Airway epithelial cell (primary cell): ENCODE results near the gene PIEZO1. TPM values are rescaled to one million over a fixed set of nuclear protein-coding genes. Genes with fewer than 3 reads are reported as not detected.

Experiments used
- total RNA-seq: library from RNA; depleted of rRNA; stranded (reverse); fragments of >200 nt; gene quantifications from 2 replicates; pipeline ENCODE4 v1.2.3, GENCODE V29; 2015

PIEZO1 gene, protein sequence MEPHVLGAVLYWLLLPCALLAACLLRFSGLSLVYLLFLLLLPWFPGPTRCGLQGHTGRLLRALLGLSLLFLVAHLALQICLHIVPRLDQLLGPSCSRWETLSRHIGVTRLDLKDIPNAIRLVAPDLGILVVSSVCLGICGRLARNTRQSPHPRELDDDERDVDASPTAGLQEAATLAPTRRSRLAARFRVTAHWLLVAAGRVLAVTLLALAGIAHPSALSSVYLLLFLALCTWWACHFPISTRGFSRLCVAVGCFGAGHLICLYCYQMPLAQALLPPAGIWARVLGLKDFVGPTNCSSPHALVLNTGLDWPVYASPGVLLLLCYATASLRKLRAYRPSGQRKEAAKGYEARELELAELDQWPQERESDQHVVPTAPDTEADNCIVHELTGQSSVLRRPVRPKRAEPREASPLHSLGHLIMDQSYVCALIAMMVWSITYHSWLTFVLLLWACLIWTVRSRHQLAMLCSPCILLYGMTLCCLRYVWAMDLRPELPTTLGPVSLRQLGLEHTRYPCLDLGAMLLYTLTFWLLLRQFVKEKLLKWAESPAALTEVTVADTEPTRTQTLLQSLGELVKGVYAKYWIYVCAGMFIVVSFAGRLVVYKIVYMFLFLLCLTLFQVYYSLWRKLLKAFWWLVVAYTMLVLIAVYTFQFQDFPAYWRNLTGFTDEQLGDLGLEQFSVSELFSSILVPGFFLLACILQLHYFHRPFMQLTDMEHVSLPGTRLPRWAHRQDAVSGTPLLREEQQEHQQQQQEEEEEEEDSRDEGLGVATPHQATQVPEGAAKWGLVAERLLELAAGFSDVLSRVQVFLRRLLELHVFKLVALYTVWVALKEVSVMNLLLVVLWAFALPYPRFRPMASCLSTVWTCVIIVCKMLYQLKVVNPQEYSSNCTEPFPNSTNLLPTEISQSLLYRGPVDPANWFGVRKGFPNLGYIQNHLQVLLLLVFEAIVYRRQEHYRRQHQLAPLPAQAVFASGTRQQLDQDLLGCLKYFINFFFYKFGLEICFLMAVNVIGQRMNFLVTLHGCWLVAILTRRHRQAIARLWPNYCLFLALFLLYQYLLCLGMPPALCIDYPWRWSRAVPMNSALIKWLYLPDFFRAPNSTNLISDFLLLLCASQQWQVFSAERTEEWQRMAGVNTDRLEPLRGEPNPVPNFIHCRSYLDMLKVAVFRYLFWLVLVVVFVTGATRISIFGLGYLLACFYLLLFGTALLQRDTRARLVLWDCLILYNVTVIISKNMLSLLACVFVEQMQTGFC (N-terminal part only)
- total RNA-seq = 192 and 206 TPM in 2 replicates

DNA sequence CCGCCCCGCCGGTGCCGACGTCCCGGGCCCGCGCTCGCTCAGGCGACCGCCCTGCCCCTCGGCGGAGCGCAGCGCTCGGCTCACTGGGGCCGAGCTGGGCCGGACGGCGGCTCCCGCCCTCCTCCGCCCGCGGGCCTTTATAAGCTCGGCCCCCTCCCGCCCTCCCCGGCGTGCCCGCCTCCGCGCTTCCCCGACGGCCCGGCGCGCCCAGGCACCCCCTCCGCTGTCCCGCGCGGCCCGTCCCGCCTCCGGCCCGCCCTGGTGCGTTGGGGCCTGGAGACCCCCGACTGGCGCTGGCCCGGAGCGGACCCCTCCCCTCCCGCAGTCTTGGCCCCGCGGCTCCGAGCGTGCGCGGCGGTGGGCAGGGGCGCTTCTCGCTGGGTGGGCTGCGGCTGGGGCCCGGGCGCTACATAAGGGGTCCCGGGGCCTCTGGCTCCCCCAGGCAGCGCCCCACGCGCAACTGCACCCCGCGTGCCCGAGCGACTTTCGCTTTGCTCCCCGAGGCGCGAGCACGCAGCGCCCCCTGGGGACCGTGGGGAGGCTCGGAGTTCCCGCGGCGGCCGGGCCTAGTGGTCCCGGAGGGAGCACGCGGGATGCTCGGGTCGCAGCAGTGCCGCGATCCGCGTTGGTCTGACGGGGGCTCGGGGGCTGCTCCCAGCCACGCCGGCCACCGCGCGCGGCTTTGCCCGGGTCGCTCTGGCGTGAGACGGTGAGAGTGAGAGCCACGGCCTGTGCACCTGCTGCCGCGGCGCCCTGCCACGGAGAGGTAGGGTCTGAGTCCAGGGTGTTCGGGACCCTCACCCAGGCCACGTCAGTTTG, at the start of gene PIEZO1:
Gene PIEZO1 (minus strand): TSS at position 115 of the 819 bp plus-strand sequence. CDS start 256 bp downstream, outside the sequence.

DNA sequence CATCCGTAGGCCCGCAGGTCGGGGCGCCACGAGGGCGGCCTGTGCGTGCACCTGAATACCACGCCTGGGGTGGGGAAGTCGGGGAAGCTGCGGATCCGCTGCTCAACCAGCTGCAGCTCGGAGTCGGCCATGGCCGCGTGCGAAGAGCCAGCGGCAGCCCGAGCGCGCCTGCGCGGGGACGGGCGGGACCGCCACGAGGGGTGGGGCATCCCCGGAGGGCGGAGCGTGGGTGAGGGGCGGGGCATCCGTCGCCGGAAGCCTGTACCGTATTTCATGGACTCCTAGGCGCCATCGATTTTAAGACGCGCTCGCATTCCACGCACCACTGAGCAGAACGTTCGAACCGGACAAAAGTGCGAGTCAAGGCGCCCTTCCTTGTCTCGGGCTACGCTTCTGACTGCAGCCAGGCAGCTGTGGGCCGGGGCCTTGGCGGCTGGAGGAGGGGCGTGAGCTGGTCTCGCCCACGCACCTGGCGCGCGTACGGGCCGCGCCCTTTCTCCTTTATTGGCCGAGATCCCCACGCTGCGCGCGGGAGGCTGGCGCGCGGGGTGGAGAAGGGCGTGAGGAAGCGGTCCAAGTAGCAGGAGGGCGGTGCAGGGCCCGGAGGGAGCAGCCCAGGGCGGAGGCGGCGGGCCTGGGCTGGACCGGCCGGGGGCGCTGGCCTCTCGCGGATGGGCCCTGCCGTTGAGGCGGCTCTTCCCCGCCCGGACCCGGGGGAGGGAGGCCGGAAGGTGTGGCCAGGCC, 26.9 kb upstream of the PIEZO1 start, which contains the start of gene APRT:
Gene APRT (minus strand): TSS at position 160 of the 744 bp plus-strand sequence. CDS start 29 bp downstream, at position 131.

DNA sequence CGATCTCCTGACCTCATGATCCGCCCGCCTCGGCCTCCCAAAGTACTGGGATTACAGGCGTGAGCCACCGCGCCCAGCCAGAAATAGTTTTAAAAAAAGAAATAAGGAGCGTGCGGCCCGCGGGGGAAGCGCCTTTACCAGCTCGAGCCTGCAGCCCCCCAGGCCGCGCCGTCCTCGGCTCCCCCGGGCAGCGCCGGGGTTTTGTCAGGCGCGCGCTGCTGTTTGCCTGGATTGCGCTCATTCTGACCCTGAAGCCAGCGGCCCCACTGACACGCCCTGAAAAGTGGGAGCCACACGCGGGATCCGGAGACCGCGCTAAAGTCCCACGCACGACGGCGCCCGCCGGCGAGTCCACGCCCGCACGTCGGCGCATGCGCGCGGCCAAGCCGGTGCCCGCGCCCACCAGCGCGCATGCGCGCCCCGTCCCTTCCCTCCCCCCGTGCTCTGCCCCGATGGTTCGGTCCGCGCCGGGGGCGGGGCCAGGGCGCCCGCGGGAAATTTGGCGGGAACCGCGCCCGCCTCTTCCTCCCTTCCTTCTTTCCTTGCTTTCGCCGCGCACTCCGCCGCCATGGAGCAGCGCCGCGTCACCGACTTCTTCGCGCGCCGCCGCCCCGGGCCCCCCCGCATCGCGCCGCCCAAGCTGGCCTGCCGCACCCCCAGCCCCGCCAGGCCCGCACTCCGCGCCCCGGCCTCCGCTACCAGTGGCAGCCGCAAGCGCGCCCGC, 18.4 kb upstream of the PIEZO1 start, which contains the start of gene CDT1:
Gene CDT1 (plus strand): TSS at position 526 of the 724 bp plus-strand sequence. CDS start 43 bp downstream, at position 569.

DNA sequence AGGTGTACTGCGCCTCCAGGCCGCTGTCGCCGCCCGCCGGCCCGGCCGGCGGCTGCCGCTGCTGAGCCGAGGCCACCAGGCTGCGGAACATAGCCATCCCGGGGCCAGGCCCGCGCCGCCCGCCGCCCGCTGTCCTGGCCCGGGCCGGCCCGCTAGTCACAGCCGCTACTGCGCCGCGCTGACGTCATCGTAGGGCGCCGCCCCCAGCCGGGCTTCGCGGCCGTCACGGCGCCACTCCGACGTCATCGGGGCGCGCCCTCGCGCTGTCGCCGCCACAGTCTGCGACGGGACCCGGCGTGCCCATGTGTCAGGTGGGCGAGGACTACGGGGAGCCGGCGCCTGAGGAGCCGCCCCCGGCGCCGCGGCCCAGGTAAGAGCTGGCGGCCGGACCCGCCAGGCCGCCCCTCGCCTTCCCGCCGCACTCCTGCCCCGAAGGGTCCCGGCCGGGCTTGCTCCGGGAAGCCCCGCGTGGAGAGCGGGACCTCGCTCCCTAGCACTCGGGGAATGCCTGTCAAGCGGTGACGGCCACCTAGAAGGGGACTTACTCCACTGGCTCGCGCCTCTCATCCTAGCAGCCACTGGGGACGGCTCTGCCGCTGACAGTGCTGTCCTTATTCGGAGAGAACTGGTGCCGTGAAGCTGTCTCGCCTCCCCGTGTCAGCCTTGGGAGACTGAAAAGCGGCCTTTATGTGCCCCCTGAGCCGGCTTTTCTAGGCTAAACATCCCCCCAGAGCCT, 78.6 kb downstream of the PIEZO1 start, which contains the start of the genes CTU2 and RNF166:
Gene CTU2 (plus strand): TSS at position 275 of the 736 bp plus-strand sequence. CDS start 28 bp downstream, at position 303.
Gene RNF166 (minus strand): TSS at position 180 of the 736 bp plus-strand sequence. CDS start 83 bp downstream, at position 97.

DNA sequence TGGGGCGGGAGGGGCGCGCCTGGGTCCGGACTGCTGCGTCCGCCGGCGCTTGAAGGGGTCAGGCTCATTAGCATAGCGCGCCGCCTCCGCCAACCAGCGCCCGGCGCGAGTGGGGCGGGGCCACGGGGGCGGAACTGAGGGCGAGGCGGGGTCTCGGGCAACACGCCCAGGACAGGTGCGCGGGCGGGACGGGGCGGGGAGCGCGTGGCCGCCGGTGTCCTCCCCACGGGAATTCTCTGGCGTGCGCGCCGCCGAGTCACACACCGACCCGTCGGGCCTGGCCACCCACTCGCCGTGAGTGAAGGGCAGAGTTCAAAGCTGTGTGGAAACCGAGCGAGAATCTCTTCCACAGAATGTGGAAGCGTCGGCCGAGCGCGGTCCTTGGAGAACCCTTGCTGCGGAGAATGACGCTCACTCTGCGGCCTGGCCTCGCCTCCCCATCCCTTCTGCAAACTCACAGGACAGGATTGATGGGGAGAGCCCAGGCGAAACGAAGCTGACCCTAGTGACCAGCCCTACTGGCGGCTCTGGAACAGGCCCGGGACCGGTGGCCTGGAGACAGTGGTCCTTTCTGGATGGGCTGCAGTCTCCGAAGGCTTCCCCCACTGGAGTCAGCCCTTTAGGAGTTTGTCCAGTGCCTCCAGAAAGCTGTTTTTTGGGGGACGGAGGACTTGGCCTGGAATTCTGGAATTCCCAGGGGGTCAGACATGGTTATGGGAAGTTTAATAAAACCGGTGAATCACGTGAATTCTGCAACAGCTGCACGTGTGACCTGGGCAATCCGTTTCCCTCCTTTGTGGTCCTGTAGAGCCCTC, 98.4 kb downstream of the PIEZO1 start, which contains the start of gene SNAI3:
Gene SNAI3 (minus strand): TSS at position 69 of the 815 bp plus-strand sequence. CDS start 101 bp downstream, outside the sequence.

Other genes starting within 250 kb of the PIEZO1 start
- gene ZC3H18, start 214.8 kb downstream of the PIEZO1 start, total RNA-seq = 16.2 and 18.2 TPM in 2 replicates
- not detected in 2 replicates for gene IL17C, start 146.6 kb downstream of the PIEZO1 start, total RNA-seq
- 259 and 301 TPM in 2 replicates for gene CYBA, start 134.2 kb downstream of the PIEZO1 start, total RNA-seq
- 198 and 203 TPM in 2 replicates for gene MVD, start 122.1 kb downstream of the PIEZO1 start, total RNA-seq
- 0.70 and 0.71 TPM in 2 replicates for gene SNAI3, start 98.7 kb downstream of the PIEZO1 start, total RNA-seq
- 19.7 and 24.0 TPM in 2 replicates for gene RNF166, start 78.8 kb downstream of the PIEZO1 start, total RNA-seq
- gene CTU2, start 78.7 kb downstream of the PIEZO1 start, total RNA-seq = 13.7 and 15.0 TPM in 2 replicates
- gene CDT1, start 18.6 kb upstream of the PIEZO1 start, total RNA-seq = 55.9 and 56.5 TPM in 2 replicates
- 296 and 338 TPM in 2 replicates for gene APRT, start 26.7 kb upstream of the PIEZO1 start, total RNA-seq
- 10.1 and 18.1 TPM in 2 replicates for gene GALNS, start 71.7 kb upstream of the PIEZO1 start, total RNA-seq
- gene TRAPPC2L, start 71.9 kb upstream of the PIEZO1 start, total RNA-seq = 38.0 and 46.8 TPM in 2 replicates
- gene PABPN1L, start 81.4 kb upstream of the PIEZO1 start, total RNA-seq = not detected in 2 replicates
- gene CBFA2T3, start 192.0 kb upstream of the PIEZO1 start, total RNA-seq = 0.09 and 0.63 TPM in 2 replicates